H1 (cell line): ENCODE measurements around the gene SCO2. TPM values are rescaled to one million over a fixed set of nuclear protein-coding genes. Genes with fewer than 3 reads are reported as not detected.

Experiments
- CTCF ChIA-PET: fragments of 300-600 bp; sonication (Branson Sonifier 250); formaldehyde crosslinking; loops from one replicate; lab custom pipeline; 2021; ENCODE audit not compliant: partially characterized antibody; lab: Charles Lee
- POLR2A ChIA-PET: fragments of 300-600 bp; sonication (Branson Sonifier 250); formaldehyde crosslinking; loops from one replicate; lab custom pipeline; 2021; ENCODE audit warnings: inconsistent platforms; ENCODE audit not compliant: partially characterized antibody; lab: Charles Lee
- DNase-seq, 2 experiments: peaks; one replicate each; pipeline versions ENCODE4 v3.0.0 to v3.0.0-alpha.2; 2010 to 2022; ENCODE audit warnings: low spot score in 2 of 2, low read depth in 1 of 2, mixed read lengths in 1 of 2
- FAIRE-seq: peaks from 2 replicates; lab custom pipeline; 2011; peaks lifted over from hg19 to GRCh38; lab: Jason Lieb, UNC
- H2AFZ ChIP-seq: 2 replicates; pipeline ENCODE4 v1.8.1; 2012; ENCODE audit warnings: low read length, inconsistent platforms
- H2AK5ac ChIP-seq: 2 replicates; pipeline ENCODE4 v1.6.1; 2013; ENCODE audit warnings: low read depth, low read length
- H2BK120ac ChIP-seq: replicated peaks from 2 replicates; pipeline ENCODE3; 2013; ENCODE audit warnings: low read depth, low read length, inconsistent platforms
- H2BK12ac ChIP-seq: 2 replicates; pipeline ENCODE4 v1.6.1; 2013; ENCODE audit warnings: low read depth, low read length
- H2BK15ac ChIP-seq: 2 replicates; pipeline ENCODE4 v1.6.1; 2013; ENCODE audit warnings: low read length
- H2BK20ac ChIP-seq: 2 replicates; pipeline ENCODE4 v1.6.1; 2013; ENCODE audit warnings: low read length
- H2BK5ac ChIP-seq: 2 replicates; pipeline ENCODE4 v1.6.1; 2013; ENCODE audit warnings: low read depth, low read length
- H3K14ac ChIP-seq: 2 replicates; pipeline ENCODE4 v1.6.1; 2013; ENCODE audit warnings: inconsistent platforms; ENCODE audit not compliant: insufficient read length
- H3K18ac ChIP-seq: 2 replicates; pipeline ENCODE4 v1.6.1; 2013; ENCODE audit warnings: low read length; ENCODE audit errors: extremely low read depth
- H3K23ac ChIP-seq: 2 replicates; pipeline ENCODE4 v1.6.1; 2013; ENCODE audit warnings: inconsistent platforms; ENCODE audit not compliant: insufficient read length
- H3K23me2 ChIP-seq: 2 replicates; pipeline ENCODE4 v1.6.1; 2013; ENCODE audit warnings: low read depth, low read length
- H3K27ac ChIP-seq: 2 replicates; pipeline ENCODE4 v1.6.1; 2011; ENCODE audit warnings: low read depth, low read length, inconsistent platforms
- H3K27me3 ChIP-seq, 4 experiments: replicated peaks in 1 of 4; 1 replicate in 1 of 4; 2 replicates in 3 of 4; pipeline versions ENCODE4 v1.6.1 to v1.8.1; 2011 to 2013; ENCODE audit warnings: low read length in 3 of 4, mild to moderate bottlenecking in 3 of 4, inconsistent platforms in 2 of 4, mixed read lengths in 2 of 4, moderate library complexity in 1 of 4; ENCODE audit not compliant: control insufficient read depth in 3 of 4, insufficient read depth in 3 of 4; ENCODE audit errors: extremely low read depth in 1 of 4
- H3K36me3 ChIP-seq, 4 experiments: 2 replicates each; pipeline versions ENCODE4 v1.6.1 to v1.8.1; 2011 to 2013; ENCODE audit warnings: mild to moderate bottlenecking in 4 of 4, low read length in 3 of 4, moderate library complexity in 2 of 4, control low read depth in 1 of 4, inconsistent platforms in 1 of 4; ENCODE audit not compliant: insufficient read depth in 4 of 4, control insufficient read depth in 2 of 4
- H3K4ac ChIP-seq: replicated peaks from 2 replicates; pipeline ENCODE3; 2013; ENCODE audit warnings: low read length, low read depth, mixed read lengths, inconsistent platforms; ENCODE audit not compliant: insufficient read length
- H3K4me1 ChIP-seq, 4 experiments: replicated peaks in 1 of 4; 1 replicate in 1 of 4; 2 replicates in 3 of 4; pipeline versions ENCODE4 v1.6.1 to v1.8.1; 2011 to 2013; ENCODE audit warnings: low read length in 3 of 4, inconsistent platforms in 2 of 4, mixed read lengths in 1 of 4; ENCODE audit not compliant: insufficient read depth in 4 of 4, control insufficient read depth in 3 of 4
- H3K4me2 ChIP-seq, 2 experiments: 2 replicates each; pipeline versions ENCODE4 v1.6.1 to v1.8.1; 2011 to 2013; ENCODE audit warnings: low read depth in 2 of 2, low read length in 2 of 2, control low read depth in 1 of 2, inconsistent platforms in 1 of 2, mild to moderate bottlenecking in 1 of 2; ENCODE audit not compliant: insufficient read depth in 1 of 2
- H3K4me3 ChIP-seq, 4 experiments: fragments of 200-600, 300-600 bp in 1 of 4; sonication (generic), shearing (Covaris generic), sonication (Bioruptor Twin) in 1 of 4; 2 replicates each; pipeline versions ENCODE4 v1.5.1 to v1.8.1; 2011 to 2016; ENCODE audit warnings: low read length in 4 of 4, low read depth in 3 of 4, control low read depth in 2 of 4, inconsistent platforms in 2 of 4, mild to moderate bottlenecking in 2 of 4, mixed read lengths in 1 of 4, moderate library complexity in 1 of 4; ENCODE audit not compliant: insufficient read depth in 2 of 4; ENCODE audit errors: extremely low read depth in 1 of 4
- H3K56ac ChIP-seq: replicated peaks from 2 replicates; pipeline ENCODE3; 2013; ENCODE audit warnings: low read depth, mild to moderate bottlenecking, mixed read lengths, low read length, inconsistent platforms; ENCODE audit not compliant: insufficient read length
- H3K79me1 ChIP-seq: 2 replicates; pipeline ENCODE4 v1.6.1; 2013; ENCODE audit warnings: low read depth, low read length, control low read depth
- H3K79me2 ChIP-seq, 2 experiments: 2 replicates each; pipeline versions ENCODE4 v1.6.1 to v1.8.1; 2012 to 2013; ENCODE audit warnings: low read length in 2 of 2, mild to moderate bottlenecking in 2 of 2, inconsistent platforms in 1 of 2; ENCODE audit not compliant: insufficient read depth in 2 of 2, control insufficient read depth in 1 of 2
- H3K9ac ChIP-seq, 4 experiments: replicated peaks in 1 of 4; 1 replicate in 1 of 4; 2 replicates in 3 of 4; pipeline versions ENCODE4 v1.6.1 to v1.8.1; 2011 to 2013; ENCODE audit warnings: low read depth in 3 of 4, low read length in 3 of 4, control low read depth in 2 of 4, mild to moderate bottlenecking in 2 of 4, moderate library complexity in 2 of 4, inconsistent platforms in 1 of 4; ENCODE audit errors: extremely low read depth in 1 of 4
- H3K9me3 ChIP-seq, 2 experiments: 2 replicates each; pipeline versions ENCODE4 v1.6.1 to v1.8.1; 2012 to 2013; ENCODE audit warnings: mild to moderate bottlenecking in 2 of 2, moderate library complexity in 2 of 2, control low read depth in 1 of 2, inconsistent platforms in 1 of 2, low read depth in 1 of 2, low read length in 1 of 2, mixed read lengths in 1 of 2; ENCODE audit not compliant: insufficient read depth in 2 of 2
- H4K20me1 ChIP-seq, 2 experiments: replicated peaks in 1 of 2; 2 replicates each; pipeline versions ENCODE3 to v1.8.1; 2011 to 2013; ENCODE audit warnings: inconsistent platforms in 2 of 2, low read length in 2 of 2, mild to moderate bottlenecking in 1 of 2; ENCODE audit not compliant: insufficient read depth in 2 of 2, control insufficient read depth in 1 of 2
- H4K5ac ChIP-seq: 2 replicates; pipeline ENCODE4 v1.6.1; 2013; ENCODE audit warnings: low read length, low read depth, mixed read lengths, inconsistent platforms; ENCODE audit not compliant: insufficient read length
- H4K8ac ChIP-seq: 2 replicates; pipeline ENCODE4 v1.8.0; 2013; ENCODE audit warnings: mild to moderate bottlenecking, moderate library complexity, low read length, inconsistent platforms; ENCODE audit not compliant: insufficient read depth; ENCODE audit errors: extremely low read depth
- H4K91ac ChIP-seq: replicated peaks from 2 replicates; pipeline ENCODE3; 2013; ENCODE audit warnings: low read length, mixed read lengths, inconsistent platforms; ENCODE audit not compliant: insufficient read length
- CEBPB ChIP-seq: IDR thresholded peaks from 2 replicates; pipeline ENCODE4 v1.6.1; 2012; ENCODE audit warnings: low read depth, low read length
- WGBS, 2 experiments: shearing (Covaris generic) in 1 of 2; methylation state at CpG; one replicate each; pipeline versions ENCODE4 v1.1.6 to v1.1.7; 2013 to 2015; ENCODE audit warnings: low lambda C conversion rate in 2 of 2, mixed read lengths in 2 of 2, inconsistent platforms in 1 of 2, low coverage in 1 of 2, missing lambda C conversion rate in 1 of 2; ENCODE audit not compliant: insufficient replicate concordance in 2 of 2, insufficient coverage in 1 of 2, insufficient read length in 1 of 2; ENCODE audit errors: extremely low coverage in 1 of 2, missing lambda C conversion rate in 1 of 2; 5-methylcytosine and 5-hydroxymethylcytosine counted together
- polyA plus RNA-seq, 7 experiments: library from polyadenylated mRNA; depleted of rRNA in 3 of 7; stranded (reverse) in 5 of 7; unstranded in 2 of 7; fragments of >200 nt in 5 of 7; fragments of 200-250 nt in 2 of 7; gene quantifications; 1 replicate in 5 of 7; 2 replicates in 1 of 7; 4 replicates in 1 of 7; pipeline versions ENCODE4 v1.2.1 to v1.2.3, GENCODE V29; 2011 to 2013; ENCODE audit warnings: missing spikeins in 2 of 7, mixed read lengths in 2 of 7
- total RNA-seq: library from RNA; stranded (reverse); fragmentation: NEBNext Ultra II Directional; extraction: Animal tissue kit (Norgen Biotek cat#: 25700); gene quantifications from 2 replicates; pipeline ENCODE4 v1.2.1, GENCODE V29; 2021

SCO2 gene
- total and polyA plus RNA-seq, 2 of the 8 experiments (the other 6 are each of a cell fraction or from before 2014, with no cell fraction given) = 2.0 TPM; not detected in 1

DNA sequence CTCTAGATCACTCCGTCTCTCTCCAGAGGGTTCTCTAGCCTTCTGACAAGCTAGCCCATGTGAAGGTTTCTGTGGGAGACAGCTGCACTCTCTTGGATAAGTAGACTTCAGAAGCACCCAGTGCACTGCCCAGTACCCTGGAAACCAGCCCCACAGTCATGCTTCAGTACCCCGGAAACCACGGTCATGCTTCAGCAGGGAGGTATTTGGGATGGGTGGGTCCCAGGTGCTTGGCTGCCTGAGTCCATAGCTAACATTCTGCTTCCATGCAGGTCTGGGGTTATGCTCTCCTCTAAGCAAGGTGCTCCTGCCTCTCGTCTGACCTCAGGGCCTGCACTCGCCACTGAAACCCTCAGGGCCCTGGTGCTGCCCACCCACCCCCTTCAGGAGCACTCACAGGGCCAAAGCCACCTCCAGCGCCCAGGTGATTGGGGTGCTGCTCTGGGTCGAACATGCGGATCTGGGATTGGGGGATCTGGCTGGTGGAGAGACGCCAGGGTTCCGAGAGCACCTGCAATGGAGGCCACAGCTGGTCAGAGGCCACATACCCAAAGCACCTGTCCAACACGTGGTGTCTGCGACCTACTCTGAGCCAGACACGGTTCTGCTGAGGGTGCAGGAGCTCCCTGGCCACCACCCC lies 44.6 kb upstream of the SCO2 start:
- Histone ChIP-seq H3K27ac (no peak overlapping the region), H4K91ac (no peak overlapping the region), H2BK15ac (no peak overlapping the region), H3K56ac (no peak overlapping the region), H3K4ac (no peak overlapping the region), H3K79me2 (no peaks in the 10 kb centered on the region), H3K23ac (no peak overlapping the region), H3K14ac (no peak overlapping the region), H3K4me3 (no peak overlapping the region), H4K8ac (no peak overlapping the region), H4K20me1 (peaks cover 4 to 19% of the 10 kb centered on the region in 2 experiments), H2BK120ac (no peak overlapping the region), H3K9me3 (no peaks in the 10 kb centered on the region), H3K9ac (no peak overlapping the region), H3K18ac (no peak overlapping the region), H2AFZ (no peak overlapping the region), H2BK20ac (no peak overlapping the region), H2BK12ac (no peak overlapping the region), H3K4me1 (no peaks in the 10 kb centered on the region), H4K5ac (no peak overlapping the region), H3K4me2 (no peak overlapping the region), H3K27me3 (no peaks in the 10 kb centered on the region), H3K79me1 (no peaks in the 10 kb centered on the region), H3K36me3 (peaks cover 12 to 38% (median 29%) of the 10 kb centered on the region in 4 experiments; a peak in 7 of 8 replicates), H3K23me2 (no peaks in the 10 kb centered on the region), H2AK5ac (no peak overlapping the region), H2BK5ac (no peak overlapping the region)
- no peak for DNase-seq
- FAIRE-seq = no peak
- 87% methylated on average over 12 of the region's 13 CpGs; no CpG with 5 or more reads in 1 of the 2 experiments for WGBS, 2 experiments
- ChIA-PET POLR2A (interaction anchor here (0.6 to 2.5 kb wide), 3 partner anchors 9 to 83 kb away, joined by 3 to 8 read pairs (median 3); partner anchors contain the start of gene CPT1B), CTCF (interaction anchor here (0.6 to 2.3 kb wide), 3 partner anchors 126 to 161 kb away, joined by 3 to 7 read pairs (median 4); no protein-coding TSS in a partner anchor)
- TF ChIP-seq CEBPB = no peak
